A204.1 (cell line): ENCODE measurements around the gene TSPAN7.

ENCODE experiments used
- FAIRE-seq: peaks from 2 replicates; lab custom pipeline; 2012; peaks lifted over from hg19 to GRCh38; lab: Jason Lieb, UNC

The TSPAN7 gene

DNA sequence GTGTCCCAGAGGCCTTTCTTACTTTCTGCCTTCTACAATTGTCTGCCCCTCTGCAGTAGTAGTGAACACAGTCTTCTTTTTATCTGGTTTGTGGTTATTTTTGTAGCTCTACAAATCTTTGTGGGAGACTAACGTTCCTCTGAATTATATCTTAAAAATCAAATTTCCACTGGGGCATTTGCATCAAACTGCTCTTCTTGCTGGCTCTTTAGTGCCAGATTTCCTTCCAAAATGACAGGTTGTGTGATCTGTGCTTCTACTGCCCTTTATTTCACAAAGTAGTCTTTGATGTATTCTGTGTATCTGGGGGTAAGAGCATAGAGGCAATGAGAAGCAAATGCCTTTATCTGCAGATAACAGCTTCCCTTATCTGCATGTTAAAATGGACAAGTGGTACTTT, 34.5 kb downstream of the TSPAN7 start:
- no peak for FAIRE-seq

DNA sequence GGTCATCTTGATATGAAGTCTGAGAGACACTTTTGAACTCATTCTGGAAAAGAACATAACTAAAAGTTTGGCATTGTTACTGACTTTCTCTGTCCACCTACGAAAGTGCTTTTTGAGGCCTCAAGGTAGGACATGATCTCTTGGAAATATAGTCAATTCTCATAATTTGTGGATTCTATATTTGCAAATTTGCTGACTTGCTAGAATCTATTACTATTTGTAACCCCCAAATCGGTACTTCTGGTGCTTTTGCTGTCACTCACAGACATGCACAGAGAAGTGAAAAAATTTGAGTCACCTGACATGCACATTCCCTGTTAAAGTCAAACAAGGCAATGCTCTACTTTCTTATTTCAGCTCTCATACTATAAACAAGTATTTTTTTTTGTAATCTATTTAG, 35.6 kb downstream of the TSPAN7 start:
- FAIRE-seq: no peak

GRCh38 chrX:38599796-38600755, 38.7 kb downstream of the TSPAN7 start:
- FAIRE-seq: no peak

- no peak for FAIRE-seq
These were observed 40.5 kb downstream of the TSPAN7 start for GRCh38 chrX:38601866-38602265.

GRCh38 chrX:38606821-38607220, 45.5 kb downstream of the TSPAN7 start:
- FAIRE-seq: no peak

GRCh38 chrX:38607976-38608375, 46.6 kb downstream of the TSPAN7 start:
- no peak for FAIRE-seq

DNA sequence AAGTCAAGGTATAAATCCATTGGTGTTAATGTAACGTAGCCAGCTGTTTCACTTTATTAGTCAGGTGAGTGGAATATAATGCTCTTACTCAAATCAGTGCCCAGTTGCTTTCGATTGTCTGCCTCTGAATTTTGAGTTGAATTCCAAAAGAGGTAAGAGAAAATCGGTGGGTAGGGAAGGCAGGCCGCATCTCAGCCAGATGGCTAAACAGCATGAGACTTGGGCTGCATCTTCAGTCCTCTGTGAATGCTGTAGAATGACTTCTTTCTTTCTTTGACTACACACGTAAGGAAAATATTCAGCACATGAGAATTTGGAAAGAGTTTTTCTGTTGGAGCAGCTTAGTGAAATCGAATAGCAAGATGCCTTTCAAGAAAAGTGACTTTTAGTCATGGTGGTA, 49.5 kb downstream of the TSPAN7 start:
- FAIRE-seq: no peak

GRCh38 chrX:38612281-38612680, 50.9 kb downstream of the TSPAN7 start:
- no peak for FAIRE-seq

DNA sequence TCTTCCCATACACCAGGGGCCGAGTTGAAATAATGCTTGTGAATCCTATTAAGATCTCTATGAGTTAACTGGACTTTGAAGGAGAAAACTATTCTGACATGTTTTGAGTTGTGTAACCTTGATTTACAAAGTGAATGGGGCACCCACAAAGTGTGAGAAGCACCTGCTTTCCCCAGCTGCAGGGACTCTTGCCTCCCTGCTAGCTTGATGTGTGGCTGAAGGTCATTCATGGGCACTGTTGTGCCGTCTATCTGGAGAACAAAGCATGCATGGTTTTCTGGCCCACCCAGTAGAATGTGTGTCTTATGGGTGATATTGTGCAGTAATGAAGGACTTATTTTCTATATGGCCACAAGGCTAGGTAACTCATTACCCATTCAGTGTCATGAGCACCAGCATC, 53.1 kb downstream of the TSPAN7 start:
- no peak for FAIRE-seq

GRCh38 chrX:38616904-38617303, 55.6 kb downstream of the TSPAN7 start:
- FAIRE-seq: no peak

- FAIRE-seq: no peak
These were observed 56.8 kb downstream of the TSPAN7 start for GRCh38 chrX:38618180-38618579.

DNA sequence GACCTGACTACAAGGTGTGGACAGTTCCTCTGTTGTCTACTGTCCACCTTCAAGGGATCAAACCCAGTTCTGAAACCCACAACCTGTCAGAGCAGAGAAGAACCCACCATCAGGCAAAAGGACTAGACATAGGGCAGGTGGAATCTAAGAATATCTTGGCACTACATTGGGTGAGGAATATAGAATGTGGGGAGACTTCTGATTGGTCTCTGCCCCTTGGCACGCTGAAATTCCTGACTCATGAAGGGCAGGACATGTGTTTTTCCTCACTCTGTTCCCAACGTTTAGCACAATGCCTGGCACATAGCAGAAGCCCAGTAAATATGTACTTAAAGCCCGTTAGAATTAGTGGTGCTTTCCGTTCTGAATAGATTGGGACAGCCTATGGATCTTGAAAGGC, 59.3 kb downstream of the TSPAN7 start:
- no peak for FAIRE-seq

DNA sequence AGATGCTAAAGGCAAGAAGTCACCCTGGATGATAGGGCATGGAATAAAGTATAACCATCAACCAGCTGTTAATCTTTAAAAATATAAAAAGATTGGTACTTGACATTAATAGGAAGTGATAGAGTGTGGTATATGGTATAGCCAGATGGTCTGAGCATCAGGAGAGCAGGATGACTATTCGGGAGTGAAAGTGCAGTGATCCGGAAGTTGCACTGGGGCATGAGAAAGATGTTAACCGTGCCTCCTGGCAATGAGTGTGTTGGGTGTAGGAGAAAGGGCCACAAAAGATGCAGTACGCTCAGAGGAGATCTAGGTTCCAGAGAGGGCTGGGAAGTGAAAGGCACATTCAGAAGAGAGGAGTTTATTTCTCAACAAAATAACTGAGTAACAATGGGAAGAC, 65.0 kb downstream of the TSPAN7 start:
- no peak for FAIRE-seq

GRCh38 chrX:38627683-38628082, 66.3 kb downstream of the TSPAN7 start:
- no peak for FAIRE-seq

- FAIRE-seq: no peak
These were observed 67.2 kb downstream of the TSPAN7 start for GRCh38 chrX:38628587-38628986.

DNA sequence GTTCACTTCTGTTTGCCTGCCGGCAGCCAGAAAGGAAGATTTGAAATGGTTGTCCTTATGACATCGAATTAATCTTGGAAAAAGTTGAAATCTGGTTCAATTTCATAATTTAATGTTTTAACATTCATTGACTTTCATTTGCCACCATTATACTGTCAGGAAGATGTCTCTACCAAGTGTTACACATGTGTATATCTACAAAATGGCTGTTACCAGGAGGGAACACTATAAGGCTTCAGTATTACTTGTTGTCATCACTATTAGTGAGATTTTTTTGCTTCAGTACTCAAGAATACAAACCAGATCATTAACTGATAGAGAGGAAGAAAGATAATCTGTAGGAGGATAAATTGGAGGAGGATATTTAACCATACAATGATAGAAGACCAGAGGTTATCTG, 71.2 kb downstream of the TSPAN7 start:
- no peak for FAIRE-seq

DNA sequence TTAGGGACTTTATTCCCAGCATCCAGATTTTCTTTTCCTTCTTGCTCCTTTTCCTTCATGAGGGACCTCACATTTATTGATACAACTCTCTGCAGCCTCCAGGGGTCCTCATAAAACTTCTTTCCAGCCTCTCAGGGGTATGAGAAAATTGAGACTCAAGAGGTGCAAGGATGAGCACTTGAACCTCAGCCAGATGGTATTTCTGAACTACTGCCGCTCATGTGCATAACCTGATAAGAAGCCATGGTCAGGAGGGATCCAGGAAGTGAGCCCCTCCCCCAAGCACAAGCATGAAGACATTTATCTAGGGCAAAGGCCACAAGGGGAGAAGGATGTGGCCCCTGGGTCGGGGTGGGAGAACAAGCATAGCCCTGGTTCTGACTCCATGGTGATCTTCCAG, 73.3 kb downstream of the TSPAN7 start:
- FAIRE-seq: no peak

DNA sequence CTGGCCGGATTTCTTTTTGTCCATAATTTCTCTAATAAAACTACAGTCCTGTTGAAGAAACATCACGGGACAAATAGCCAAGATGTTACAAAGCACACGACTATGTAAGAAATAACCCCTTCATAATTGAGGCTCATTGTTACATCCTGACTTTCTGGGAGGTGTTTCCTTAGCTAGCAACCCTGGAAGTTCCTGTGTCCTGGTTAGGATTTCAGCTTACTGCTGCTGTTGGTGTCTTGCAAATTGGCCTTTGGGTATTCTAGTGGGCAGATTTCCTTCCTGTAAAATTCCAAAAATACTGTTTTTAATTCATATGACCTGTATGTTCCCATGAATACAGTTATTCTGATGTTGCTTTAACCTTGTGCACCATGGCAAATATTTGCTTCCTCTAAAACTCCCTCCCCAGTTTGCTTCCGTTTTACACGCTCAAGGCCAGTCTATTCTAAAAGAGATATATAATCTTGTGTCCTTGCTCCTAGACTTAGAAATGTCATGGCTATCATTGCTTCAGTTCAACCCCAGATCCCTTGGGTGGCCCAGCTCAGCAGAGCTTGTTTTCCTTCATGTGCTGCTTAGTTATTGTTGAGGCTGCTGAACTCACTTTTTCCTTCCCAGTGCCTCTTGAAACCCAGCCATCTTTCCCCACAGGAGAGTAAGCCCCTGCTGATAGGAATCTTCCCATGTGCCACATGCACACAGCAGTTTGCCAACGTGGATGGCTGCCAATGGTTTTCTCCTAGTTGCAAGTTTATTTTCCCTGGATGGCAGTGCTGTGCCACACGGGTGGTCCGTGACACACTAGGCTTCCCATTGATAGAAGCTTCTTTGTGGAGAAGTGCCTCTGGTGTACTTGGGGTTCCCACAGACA, 75.8 kb downstream of the TSPAN7 start:
- no peak for FAIRE-seq

DNA sequence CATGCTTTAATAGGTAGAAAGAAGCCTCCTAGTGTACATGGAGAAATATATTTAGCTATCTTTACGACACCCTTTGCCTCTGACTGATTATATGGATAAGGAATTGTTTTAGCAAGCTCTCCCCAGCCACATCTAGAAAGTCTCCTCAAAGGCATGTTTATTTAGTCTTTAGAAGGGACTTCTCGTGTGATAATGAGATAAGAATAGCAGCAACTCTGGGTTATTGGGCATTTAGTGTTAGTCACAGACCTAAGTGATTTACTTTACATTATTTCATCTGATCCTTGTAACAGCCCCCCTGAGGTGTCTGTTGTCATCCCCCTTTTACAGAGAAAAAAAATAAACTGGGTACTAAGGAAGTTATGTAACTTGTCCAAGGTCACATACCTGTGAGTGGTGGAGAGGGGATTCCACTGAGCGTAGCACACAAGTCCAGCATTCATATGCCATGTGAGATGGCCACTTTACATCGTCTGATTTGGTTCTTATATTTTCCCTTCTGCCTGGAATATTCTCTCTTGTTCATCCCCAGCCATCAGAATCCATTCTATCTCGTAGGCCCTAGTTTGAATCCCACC, 77.7 kb downstream of the TSPAN7 start:
- FAIRE-seq: no peak

- FAIRE-seq: no peak
These were observed 78.4 kb downstream of the TSPAN7 start for GRCh38 chrX:38639730-38640129.

DNA sequence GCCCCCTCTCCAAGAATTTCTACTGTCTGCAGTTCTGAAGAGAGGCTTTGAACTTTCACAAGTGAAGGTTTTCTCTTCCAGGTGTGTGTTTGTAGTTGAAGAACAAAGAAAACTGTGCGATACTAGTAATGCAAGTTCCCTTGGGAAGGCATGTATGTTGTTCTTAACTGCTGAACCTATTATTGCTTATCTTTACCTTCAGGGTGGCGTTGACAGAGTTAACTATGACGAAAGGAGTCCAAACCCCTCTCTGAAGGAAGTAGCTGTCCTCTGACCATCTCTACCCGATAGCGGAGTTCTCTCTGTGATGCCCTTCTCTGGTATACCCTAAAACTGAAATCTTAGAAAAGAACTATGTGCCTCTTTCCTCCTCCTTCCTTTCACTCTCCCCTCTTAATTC, 79.9 kb downstream of the TSPAN7 start:
- no peak for FAIRE-seq

- FAIRE-seq: no peak
These were observed 82.6 kb downstream of the TSPAN7 start for GRCh38 chrX:38643903-38644302.

GRCh38 chrX:38646129-38646528, 84.8 kb downstream of the TSPAN7 start:
- FAIRE-seq: no peak
